SH-SY5Y (cell line): ENCODE results near the gene TSR3.

Experiments
- GATA2 ChIP-seq: IDR thresholded peaks from 2 replicates; pipeline ENCODE4 v1.6.1; 2011; ENCODE audit warnings: mild to moderate bottlenecking, low read depth, low read length
- GATA3 ChIP-seq: IDR thresholded peaks from 2 replicates; pipeline ENCODE4 v1.6.1; 2011; ENCODE audit warnings: low read depth, mild to moderate bottlenecking, low read length, moderate library complexity

DNA sequence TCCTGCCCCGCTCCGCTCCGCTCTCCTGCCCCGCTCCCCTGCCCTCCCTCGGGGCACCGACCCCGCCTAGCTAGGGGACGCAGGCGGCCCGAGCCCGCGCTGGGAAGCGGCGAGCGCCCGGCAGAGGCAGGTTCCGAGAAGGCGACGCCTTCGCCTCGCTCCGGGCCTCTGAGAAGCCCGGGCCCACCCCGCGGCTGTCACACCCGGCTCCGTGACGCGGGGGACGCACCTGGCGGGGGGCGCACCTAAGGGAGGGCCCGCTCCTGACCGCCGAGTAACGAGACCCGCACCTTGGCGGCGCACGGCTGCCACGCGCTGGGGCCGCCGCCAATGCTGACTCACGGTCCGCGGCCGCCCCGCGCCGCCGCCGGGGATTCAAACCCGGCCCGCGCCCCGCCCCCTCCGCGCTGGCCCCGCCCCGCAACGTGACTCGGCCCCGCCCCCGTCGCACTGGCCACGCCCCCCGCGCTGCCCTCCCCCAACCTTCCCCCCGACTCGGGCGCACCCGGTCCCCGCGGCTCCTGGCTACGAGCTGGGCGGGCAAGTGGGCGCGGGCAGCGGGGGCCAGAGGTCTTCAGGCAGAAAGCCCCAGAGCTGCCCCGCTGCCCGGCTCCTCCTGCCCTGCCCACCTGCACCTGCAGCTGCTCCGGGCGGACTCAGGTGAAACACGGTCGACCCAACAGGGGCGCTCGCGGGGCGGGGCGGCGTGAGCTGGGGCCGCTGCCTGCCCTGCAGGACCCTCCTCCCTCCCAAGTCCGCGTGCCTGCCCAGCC lies 27.8 kb upstream of the TSR3 start:
- no peak for TF ChIP-seq GATA3
- TF ChIP-seq GATA2 = no peak
